H9 (cell line): ENCODE measurements around the gene CCNYL1. TPM values are rescaled to one million over a fixed set of nuclear protein-coding genes. Genes with fewer than 3 reads are reported as not detected.

Source experiments
- DNase-seq: peaks from one replicate; pipeline ENCODE4 v3.0.0-alpha.2; 2017
- H2AFZ ChIP-seq: one replicate; pipeline ENCODE4 v1.6.1; 2013; ENCODE audit warnings: mild to moderate bottlenecking, low read length, control low read depth, moderate library complexity
- H2AK5ac ChIP-seq: 2 replicates; pipeline ENCODE4 v1.6.1; 2013; ENCODE audit warnings: low read length, control low read depth, mixed read lengths; ENCODE audit not compliant: insufficient read length
- H2BK120ac ChIP-seq: one replicate; pipeline ENCODE4 v1.6.1; 2013; ENCODE audit warnings: low read depth, mild to moderate bottlenecking, low read length, control low read depth, inconsistent platforms; ENCODE audit not compliant: poor library complexity, severe bottlenecking
- H2BK12ac ChIP-seq: 2 replicates; pipeline ENCODE4 v1.6.1; 2013; ENCODE audit warnings: low read length, control low read depth, mixed read lengths, low read depth; ENCODE audit not compliant: insufficient read length
- H2BK15ac ChIP-seq: 2 replicates; pipeline ENCODE4 v1.6.1; 2013; ENCODE audit warnings: low read depth, low read length, control low read depth
- H2BK20ac ChIP-seq: one replicate; pipeline ENCODE4 v1.6.1; 2013; ENCODE audit warnings: low read depth, mild to moderate bottlenecking, low read length, control low read depth, inconsistent platforms; ENCODE audit not compliant: poor library complexity, severe bottlenecking
- H2BK5ac ChIP-seq: 2 replicates; pipeline ENCODE4 v1.6.1; 2013; ENCODE audit warnings: low read length, control low read depth, mixed read lengths; ENCODE audit not compliant: insufficient read length
- H3K14ac ChIP-seq: 2 replicates; pipeline ENCODE4 v1.6.1; 2013; ENCODE audit warnings: low read length, control low read depth; ENCODE audit not compliant: insufficient read depth
- H3K18ac ChIP-seq: 2 replicates; pipeline ENCODE4 v1.6.1; 2013; ENCODE audit warnings: low read depth, mild to moderate bottlenecking, mixed read lengths, low read length, control low read depth; ENCODE audit not compliant: insufficient read length
- H3K23ac ChIP-seq: 2 replicates; pipeline ENCODE4 v1.6.1; 2013; ENCODE audit warnings: low read length, control low read depth, mixed read lengths, low read depth; ENCODE audit not compliant: insufficient read length
- H3K23me2 ChIP-seq: 2 replicates; pipeline ENCODE4 v1.6.1; 2013; ENCODE audit warnings: low read depth, mild to moderate bottlenecking, mixed read lengths, low read length, control low read depth; ENCODE audit not compliant: insufficient read length, poor library complexity, severe bottlenecking
- H3K27ac ChIP-seq: 2 replicates; pipeline ENCODE4 v1.5.1; 2013; ENCODE audit warnings: low read length, control low read depth, mixed read lengths, low read depth; ENCODE audit not compliant: insufficient read length
- H3K27me3 ChIP-seq: 2 replicates; pipeline ENCODE4 v1.6.1; 2013; ENCODE audit warnings: low read length, control low read depth, inconsistent platforms; ENCODE audit not compliant: insufficient read depth
- H3K4ac ChIP-seq: 2 replicates; pipeline ENCODE4 v1.6.1; 2013; ENCODE audit warnings: low read depth, mild to moderate bottlenecking, control low read depth, inconsistent platforms, low read length, moderate library complexity
- H3K4me1 ChIP-seq: 2 replicates; pipeline ENCODE4 v1.6.1; 2013; ENCODE audit warnings: low read length, control low read depth, inconsistent platforms; ENCODE audit not compliant: insufficient read depth
- H3K4me2 ChIP-seq: 2 replicates; pipeline ENCODE4 v1.6.1; 2013; ENCODE audit warnings: low read length, control low read depth, mixed read lengths; ENCODE audit not compliant: insufficient read length, insufficient read depth
- H3K56ac ChIP-seq: 2 replicates; pipeline ENCODE4 v1.6.1; 2013; ENCODE audit warnings: low read depth, mild to moderate bottlenecking, mixed read lengths, low read length, control low read depth; ENCODE audit not compliant: insufficient read length
- H3K79me1 ChIP-seq: 2 replicates; pipeline ENCODE4 v1.6.1; 2013; ENCODE audit warnings: low read depth, mild to moderate bottlenecking, moderate library complexity, low read length, control low read depth, inconsistent platforms; ENCODE audit not compliant: insufficient read depth, poor library complexity, severe bottlenecking
- H3K79me2 ChIP-seq: 2 replicates; pipeline ENCODE4 v1.6.1; 2013; ENCODE audit warnings: low read length, control low read depth, inconsistent platforms; ENCODE audit not compliant: insufficient read depth
- H3K9ac ChIP-seq: 2 replicates; pipeline ENCODE4 v1.6.1; 2013; ENCODE audit warnings: low read length, control low read depth, mixed read lengths; ENCODE audit not compliant: insufficient read length; ENCODE audit errors: extremely low read depth
- H3K9me3 ChIP-seq: one replicate; pipeline ENCODE4 v1.6.1; 2013; ENCODE audit warnings: low read depth, low read length, inconsistent platforms; ENCODE audit not compliant: control insufficient read depth
- H3T11ph ChIP-seq: one replicate; pipeline ENCODE4 v1.6.1; 2013; ENCODE audit warnings: mild to moderate bottlenecking, low read length, control low read depth, inconsistent platforms
- H4K20me1 ChIP-seq: one replicate; pipeline ENCODE4 v1.6.1; 2013; ENCODE audit not compliant: control insufficient read depth, insufficient read length, insufficient read depth
- H4K5ac ChIP-seq: 2 replicates; pipeline ENCODE4 v1.6.1; 2013; ENCODE audit warnings: low read depth, mild to moderate bottlenecking, mixed read lengths, low read length, control low read depth; ENCODE audit not compliant: insufficient read length
- H4K8ac ChIP-seq: replicated peaks from 2 replicates; pipeline ENCODE4 v1.6.1; 2013; ENCODE audit warnings: low read length, control low read depth, mixed read lengths, low read depth; ENCODE audit not compliant: insufficient read length
- H4K91ac ChIP-seq: 2 replicates; pipeline ENCODE4 v1.6.1; 2013; ENCODE audit warnings: low read depth, mild to moderate bottlenecking, moderate library complexity, mixed read lengths, low read length, control low read depth; ENCODE audit not compliant: insufficient read length
- H3K27ac Mint-ChIP-seq, 3 experiments: 2 replicates in 2 of 3; 3 replicates in 1 of 3; pipeline ENCODE4 v1.8.0; 2020 to 2021; ENCODE audit warnings: mixed read lengths in 3 of 3, mild to moderate bottlenecking in 1 of 3, moderate library complexity in 1 of 3
- H3K27me3 Mint-ChIP-seq: 2 replicates; pipeline ENCODE4 v1.8.0; 2021; ENCODE audit warnings: low read depth, mild to moderate bottlenecking, moderate library complexity, mixed read lengths
- H3K36me3 Mint-ChIP-seq, 3 experiments: 2 replicates in 2 of 3; 3 replicates in 1 of 3; pipeline ENCODE4 v1.8.0; 2020 to 2021; ENCODE audit warnings: low read depth in 3 of 3, mixed read lengths in 3 of 3; ENCODE audit not compliant: insufficient read depth in 1 of 3
- H3K4me1 Mint-ChIP-seq, 2 experiments: 2 replicates each; pipeline ENCODE4 v1.8.0; 2020; ENCODE audit warnings: mixed read lengths in 2 of 2
- H3K4me3 Mint-ChIP-seq, 2 experiments: 2 replicates in 1 of 2; 3 replicates in 1 of 2; pipeline ENCODE4 v1.8.0; 2020 to 2021; ENCODE audit warnings: mild to moderate bottlenecking in 2 of 2, mixed read lengths in 2 of 2, moderate library complexity in 1 of 2
- H3K9me3 Mint-ChIP-seq, 2 experiments: 2 replicates in 1 of 2; 3 replicates in 1 of 2; pipeline ENCODE4 v1.8.0; 2020; ENCODE audit warnings: mild to moderate bottlenecking in 2 of 2, mixed read lengths in 2 of 2, moderate library complexity in 1 of 2
- WGBS: extraction: QIAGEN DNeasy Blood & Tissue Kit; methylation state at CpG from one replicate; pipeline ENCODE4 v1.1.7; 2013; ENCODE audit warnings: missing lambda C conversion rate, low lambda C conversion rate, mixed read lengths; ENCODE audit not compliant: insufficient read length; ENCODE audit errors: extremely low coverage; 5-methylcytosine and 5-hydroxymethylcytosine counted together
- total RNA-seq: library from RNA; stranded (reverse); gene quantifications from 2 replicates; pipeline ENCODE4 v1.2.1, GENCODE V29; 2021
- TF ChIP-seq, protein P1 (sequence below): fragments of 200-600 bp; sonication (generic); conservative IDR thresholded peaks from 3 replicates; pipeline ENCODE4 v1.8.0; 2021; ENCODE audit warnings: antibody characterized with exemption, mild to moderate bottlenecking

The CCNYL1 gene
- total RNA-seq, 1 experiment from 2014 or later: 27.0 TPM

DNA sequence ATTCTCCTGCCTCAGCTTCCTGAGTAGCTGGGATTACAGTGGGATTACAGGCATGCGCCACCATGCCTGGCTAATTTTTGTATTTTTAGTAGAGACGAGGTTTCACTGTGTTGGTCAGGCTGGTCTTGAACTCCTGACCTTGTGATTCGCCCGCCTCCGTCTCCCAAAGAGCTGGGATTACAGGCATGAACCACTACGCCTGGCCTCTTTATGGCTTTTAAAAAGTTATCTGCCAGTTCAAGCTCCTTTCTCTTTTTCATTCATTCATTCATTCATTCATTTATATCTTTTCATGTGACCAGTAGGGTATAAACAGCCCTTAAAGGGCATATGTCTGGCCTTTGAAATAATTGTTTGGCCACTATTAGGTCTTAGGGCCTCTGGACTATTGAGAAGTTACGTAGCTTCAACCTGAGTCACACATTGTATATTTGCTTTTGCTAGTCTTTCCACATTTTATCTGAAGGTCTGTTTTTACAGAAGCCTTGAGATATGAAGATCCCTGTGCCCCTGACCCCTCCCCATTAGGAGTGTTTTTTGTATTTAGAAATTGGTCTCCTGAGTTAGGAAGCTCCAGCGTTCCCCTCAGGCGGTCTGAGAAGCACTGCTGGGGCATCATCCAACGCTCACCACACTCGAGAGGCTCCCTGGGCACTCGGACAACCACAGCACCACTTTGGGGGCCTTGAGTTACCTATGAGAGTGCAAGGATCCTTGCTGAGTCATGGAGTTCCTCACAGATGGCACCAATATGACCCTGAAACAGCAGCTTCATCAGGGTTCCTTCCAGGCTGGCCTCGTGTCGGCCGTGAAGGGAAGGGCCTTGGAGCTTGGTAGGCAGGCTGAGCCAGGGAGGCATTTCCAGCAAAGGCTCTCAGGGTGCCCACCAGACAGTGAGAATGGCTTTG is 36.5 kb downstream of the CCNYL1 start:
- Mint-ChIP-seq H3K4me3 (no peak overlapping the region), H3K4me1 (peaks cover 10 to 16% of the 10 kb centered on the region in 2 experiments), H3K36me3 (peaks cover 6 to 34% (median 32%) of the 10 kb centered on the region in 3 experiments; a peak in 5 of 7 replicates), H3K9me3 (no peaks in the 10 kb centered on the region), H3K27me3 (no peaks in the 10 kb centered on the region), H3K27ac (peak overlapping the region in 2 of 3 experiments; percentile 42 to 71; a peak in 4 of 7 replicates)
- Histone ChIP-seq H3K14ac (no peak overlapping the region), H3K27ac (no peak overlapping the region), H2BK12ac (no peak overlapping the region), H3K23ac (no peak overlapping the region), H3T11ph (no peak overlapping the region), H3K9me3 (no peaks in the 10 kb centered on the region), H3K9ac (no peak overlapping the region), H4K91ac (no peak overlapping the region), H4K5ac (no peak overlapping the region), H2AFZ (no peak overlapping the region), H4K8ac (no peak overlapping the region), H4K20me1 (no peaks in the 10 kb centered on the region), H2BK15ac (no peak overlapping the region), H3K79me2 (no peaks in the 10 kb centered on the region), H3K4ac (no peak overlapping the region), H3K27me3 (no peaks in the 10 kb centered on the region), H2BK5ac (no peak overlapping the region), H3K79me1 (no peaks in the 10 kb centered on the region), H2BK120ac (no peak overlapping the region), H2BK20ac (no peak overlapping the region), H3K23me2 (no peaks in the 10 kb centered on the region), H2AK5ac (no peak overlapping the region), H3K56ac (no peak overlapping the region), H3K4me1 (no peaks in the 10 kb centered on the region), H3K4me2 (no peak overlapping the region), H3K18ac (no peak overlapping the region)
- TF ChIP-seq, protein P1, sequence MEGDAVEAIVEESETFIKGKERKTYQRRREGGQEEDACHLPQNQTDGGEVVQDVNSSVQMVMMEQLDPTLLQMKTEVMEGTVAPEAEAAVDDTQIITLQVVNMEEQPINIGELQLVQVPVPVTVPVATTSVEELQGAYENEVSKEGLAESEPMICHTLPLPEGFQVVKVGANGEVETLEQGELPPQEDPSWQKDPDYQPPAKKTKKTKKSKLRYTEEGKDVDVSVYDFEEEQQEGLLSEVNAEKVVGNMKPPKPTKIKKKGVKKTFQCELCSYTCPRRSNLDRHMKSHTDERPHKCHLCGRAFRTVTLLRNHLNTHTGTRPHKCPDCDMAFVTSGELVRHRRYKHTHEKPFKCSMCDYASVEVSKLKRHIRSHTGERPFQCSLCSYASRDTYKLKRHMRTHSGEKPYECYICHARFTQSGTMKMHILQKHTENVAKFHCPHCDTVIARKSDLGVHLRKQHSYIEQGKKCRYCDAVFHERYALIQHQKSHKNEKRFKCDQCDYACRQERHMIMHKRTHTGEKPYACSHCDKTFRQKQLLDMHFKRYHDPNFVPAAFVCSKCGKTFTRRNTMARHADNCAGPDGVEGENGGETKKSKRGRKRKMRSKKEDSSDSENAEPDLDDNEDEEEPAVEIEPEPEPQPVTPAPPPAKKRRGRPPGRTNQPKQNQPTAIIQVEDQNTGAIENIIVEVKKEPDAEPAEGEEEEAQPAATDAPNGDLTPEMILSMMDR: no peak
- WGBS: no CpG with 5 or more reads among the region's 15 CpGs
- no peak for DNase-seq
